Neuron (in vitro differentiated cells): ENCODE data around the gene SLAIN1.

Experiments used
- H2AFZ ChIP-seq: one replicate; pipeline ENCODE4 v1.6.1; 2013; ENCODE audit warnings: low read depth, mild to moderate bottlenecking, inconsistent platforms, low read length, moderate library complexity
- H3K27me3 ChIP-seq: one replicate; pipeline ENCODE4 v1.6.1; 2013; ENCODE audit warnings: low read length; ENCODE audit not compliant: insufficient read depth
- H3K36me3 ChIP-seq: one replicate; pipeline ENCODE4 v1.6.1; 2013; ENCODE audit warnings: low read length; ENCODE audit not compliant: insufficient read depth
- H3K4me1 ChIP-seq: one replicate; pipeline ENCODE4 v1.6.1; 2013; ENCODE audit warnings: low read length; ENCODE audit not compliant: insufficient read depth
- H3K4me3 ChIP-seq: 2 replicates; pipeline ENCODE4 v1.5.1; 2013; ENCODE audit warnings: mild to moderate bottlenecking, low read length, moderate library complexity
- H3K9me3 ChIP-seq: one replicate; pipeline ENCODE4 v1.6.1; 2013; ENCODE audit warnings: low read length

The SLAIN1 gene

DNA sequence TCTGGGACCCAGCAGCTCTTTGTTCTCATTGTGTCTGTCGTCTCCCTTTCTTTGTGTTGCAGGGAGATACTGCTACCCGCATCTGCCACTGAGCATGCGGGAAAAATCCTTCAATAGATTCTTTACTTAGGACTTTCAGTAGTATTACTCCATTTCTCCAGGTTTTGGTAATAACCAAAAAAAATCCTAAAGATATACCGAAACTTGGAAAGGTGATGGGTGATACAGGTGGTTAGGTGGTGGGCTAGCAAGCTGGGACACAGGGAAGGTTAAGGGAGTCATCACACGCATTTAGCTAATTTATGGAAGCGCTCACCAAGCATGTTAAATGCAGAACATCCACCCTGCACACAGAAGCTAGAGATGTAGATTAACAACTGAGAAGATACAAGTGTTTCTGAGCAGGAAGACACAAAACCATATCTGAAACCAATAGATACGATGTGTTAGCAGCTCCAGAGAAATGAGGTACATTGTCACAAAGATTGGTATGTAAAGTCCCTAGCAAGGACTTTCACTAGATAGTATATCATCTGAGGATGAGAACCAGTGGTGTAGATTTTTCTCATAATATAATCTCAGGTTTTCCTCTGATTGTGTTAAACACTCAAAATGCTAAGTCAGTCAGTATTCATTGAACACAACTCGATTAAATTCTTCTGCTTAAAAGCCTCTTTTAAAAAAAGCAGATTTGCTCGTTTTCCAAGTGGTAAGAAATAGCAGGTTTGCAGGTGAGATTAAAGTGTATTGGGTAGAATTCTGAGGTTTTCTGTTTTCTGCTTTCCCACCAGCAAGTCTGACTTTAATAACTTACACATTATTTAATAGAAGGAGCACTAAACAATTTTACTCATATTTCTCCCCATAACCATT is 1.2 kb upstream of the SLAIN1 start:
- Histone ChIP-seq H2AFZ (peak overlapping the region; percentile 68), H3K4me3 (peak overlapping the region; percentile 62), H3K9me3 (no peaks in the 10 kb centered on the region), H3K36me3 (no peaks in the 10 kb centered on the region), H3K4me1 (peaks cover 59% of the 10 kb centered on the region), H3K27me3 (no peaks in the 10 kb centered on the region)

DNA sequence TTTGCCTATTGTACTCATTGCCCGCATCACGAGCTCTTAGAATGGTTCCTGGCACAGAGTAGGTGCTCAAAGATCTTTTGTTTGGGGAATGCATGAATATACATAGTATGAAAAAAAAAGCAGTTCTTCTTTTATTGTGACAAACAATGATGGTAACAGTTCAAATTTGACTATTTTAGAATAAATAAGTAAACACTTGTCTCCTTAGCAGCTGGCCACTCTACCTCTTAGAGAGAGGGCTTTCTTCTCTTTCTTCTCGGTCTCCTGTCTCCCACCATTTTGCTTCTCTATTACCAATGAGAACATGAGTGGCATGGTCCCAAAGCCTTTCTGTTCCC is 639 bp upstream of the SLAIN1 start:
- Histone ChIP-seq H3K4me3 (peak overlapping the region; percentile 62), H2AFZ (peak overlapping the region; percentile 68), H3K9me3 (no peaks in the 10 kb centered on the region), H3K36me3 (no peaks in the 10 kb centered on the region), H3K27me3 (no peaks in the 10 kb centered on the region), H3K4me1 (peaks cover 59% of the 10 kb centered on the region)

DNA sequence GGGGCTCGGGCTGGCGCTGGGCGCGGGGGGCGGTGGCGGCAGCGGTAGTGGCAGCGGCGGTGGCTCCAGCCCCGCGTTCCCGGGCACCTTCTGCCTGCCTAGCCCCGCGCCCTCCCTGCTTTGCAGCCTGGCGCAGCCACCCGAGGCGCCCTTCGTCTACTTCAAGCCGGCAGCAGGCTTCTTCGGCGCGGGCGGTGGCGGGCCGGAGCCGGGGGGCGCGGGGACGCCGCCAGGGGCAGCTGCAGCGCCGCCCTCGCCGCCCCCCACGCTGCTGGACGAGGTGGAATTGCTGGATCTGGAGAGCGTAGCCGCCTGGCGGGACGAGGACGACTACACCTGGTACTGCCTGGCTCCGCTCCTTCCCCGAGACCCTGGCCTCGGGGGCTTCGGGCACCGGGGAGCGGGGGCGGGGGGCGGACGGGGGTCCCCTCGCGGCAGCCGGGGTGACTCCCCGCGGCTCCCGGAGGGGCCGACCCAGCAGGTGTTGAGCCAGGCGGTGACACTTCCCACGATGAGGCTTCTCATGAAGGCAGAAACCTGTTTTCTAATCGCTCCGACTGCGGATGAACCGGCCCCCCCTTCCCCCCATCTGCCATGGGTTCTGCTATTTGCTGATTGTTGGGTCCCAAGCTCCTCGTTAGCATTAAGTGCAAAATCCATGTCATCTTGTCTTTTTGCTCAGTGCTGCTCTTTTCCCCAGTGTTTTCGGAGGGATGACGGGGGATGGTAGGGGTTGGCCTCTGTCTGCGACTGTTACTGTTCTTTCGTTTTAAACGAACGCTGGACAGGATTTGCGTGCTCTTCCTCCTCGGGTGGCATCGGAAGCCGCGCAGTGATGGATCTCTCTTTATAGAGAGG is 943 bp downstream of the SLAIN1 start:
- H2AFZ ChIP-seq = no peak overlapping the region
- peaks cover 44% of the 10 kb centered on the region for H3K4me1 ChIP-seq
- H3K4me3 ChIP-seq = peak overlapping the region; percentile 87
- H3K36me3 ChIP-seq = no peaks in the 10 kb centered on the region
- H3K27me3 ChIP-seq = no peaks in the 10 kb centered on the region
- no peaks in the 10 kb centered on the region for H3K9me3 ChIP-seq

- no peak overlapping the region for H2AFZ ChIP-seq
- H3K9me3 ChIP-seq = no peaks in the 10 kb centered on the region
- peak overlapping the region; percentile 87 for H3K4me3 ChIP-seq
- H3K27me3 ChIP-seq = no peaks in the 10 kb centered on the region
- no peaks in the 10 kb centered on the region for H3K36me3 ChIP-seq
- peaks cover 40% of the 10 kb centered on the region for H3K4me1 ChIP-seq
Measured at GRCh38 chr13:77699059-77699680, 1.7 kb downstream of the SLAIN1 start.

GRCh38 chr13:77701305-77701704 is 3.8 kb downstream of the SLAIN1 start:
- Histone ChIP-seq H3K36me3 (peaks cover 3% of the 10 kb centered on the region), H3K27me3 (no peaks in the 10 kb centered on the region), H3K4me1 (peaks cover 24% of the 10 kb centered on the region), H3K9me3 (peaks cover 6% of the 10 kb centered on the region), H3K4me3 (peak overlapping the region; percentile 87), H2AFZ (no peak overlapping the region)

DNA sequence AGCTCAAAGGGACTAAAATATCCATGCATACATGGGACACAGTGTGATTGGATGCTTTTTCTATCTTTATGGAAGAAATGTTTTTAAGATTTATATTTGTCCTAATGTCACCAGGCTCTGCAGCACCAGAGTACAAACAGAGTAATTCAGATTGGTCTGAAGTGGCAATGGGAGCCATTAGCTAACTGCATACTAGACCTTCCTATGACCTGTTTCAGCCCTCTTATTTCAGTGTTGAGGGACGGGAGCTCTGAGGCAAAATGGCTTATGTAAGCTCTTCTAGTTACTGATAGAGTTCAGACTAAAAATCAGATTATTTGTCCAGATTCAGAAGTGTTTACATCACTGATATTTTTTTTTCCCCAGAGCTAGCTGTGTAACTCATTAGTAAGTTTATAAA is 4.9 kb downstream of the SLAIN1 start:
- H3K4me1 ChIP-seq = peaks cover 16% of the 10 kb centered on the region
- no peak overlapping the region for H2AFZ ChIP-seq
- H3K4me3 ChIP-seq = no peak overlapping the region
- H3K9me3 ChIP-seq = peaks cover 13% of the 10 kb centered on the region
- no peaks in the 10 kb centered on the region for H3K27me3 ChIP-seq
- peaks cover 12% of the 10 kb centered on the region for H3K36me3 ChIP-seq

DNA sequence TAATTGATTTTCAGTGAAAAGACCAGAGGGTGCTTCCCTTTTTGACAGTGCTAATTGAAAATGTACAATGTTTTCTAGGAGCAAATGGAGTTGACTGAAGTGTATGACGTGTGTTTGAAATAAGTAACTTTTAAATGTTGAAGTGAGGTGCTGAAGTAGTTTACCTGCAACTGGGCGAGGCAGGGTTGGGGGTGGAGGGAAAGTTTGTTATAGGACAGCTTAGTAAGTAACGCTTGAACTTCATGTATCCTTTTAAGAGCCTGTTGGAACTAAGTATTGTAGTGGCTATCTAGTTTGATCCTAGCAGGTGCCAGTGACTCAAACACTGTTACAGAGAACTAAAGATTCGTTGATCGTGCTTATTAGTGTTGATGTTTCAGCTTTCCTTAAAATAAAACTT is 5.9 kb downstream of the SLAIN1 start:
- Histone ChIP-seq H3K4me3 (no peak overlapping the region), H2AFZ (no peak overlapping the region), H3K27me3 (no peaks in the 10 kb centered on the region), H3K9me3 (peaks cover 23% of the 10 kb centered on the region), H3K36me3 (peaks cover 22% of the 10 kb centered on the region), H3K4me1 (peaks cover 16% of the 10 kb centered on the region)

DNA sequence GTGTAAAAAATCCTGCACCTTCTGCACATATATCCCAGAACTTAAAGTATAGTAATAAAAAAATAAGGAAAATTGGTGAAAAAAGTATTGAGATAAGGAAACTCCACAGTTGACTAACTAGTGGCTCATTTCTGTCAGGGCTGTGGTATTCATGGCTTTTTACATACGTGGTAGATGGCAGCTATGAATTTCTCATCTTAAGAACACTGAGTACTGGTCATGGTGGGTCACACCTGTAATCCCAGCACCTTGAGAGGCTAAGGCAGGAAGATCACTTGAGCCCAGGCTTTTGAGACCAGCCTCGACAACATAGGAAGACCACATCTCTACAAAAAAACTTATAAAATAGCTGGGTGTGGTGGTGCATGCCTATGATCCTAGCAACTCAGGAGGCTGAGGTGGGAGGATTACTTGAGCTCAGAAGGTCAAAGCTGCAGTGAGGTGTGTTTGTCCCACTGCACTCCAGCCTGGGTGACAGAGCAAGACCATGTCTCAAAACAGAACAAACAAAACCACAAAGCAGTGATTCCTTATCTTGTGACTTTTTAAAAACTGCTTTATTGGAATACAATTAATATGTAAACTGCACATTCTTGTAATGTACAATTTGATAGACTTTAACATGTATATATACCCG is 16.8 kb downstream of the SLAIN1 start:
- Histone ChIP-seq H2AFZ (no peak overlapping the region), H3K36me3 (peaks cover 5% of the 10 kb centered on the region), H3K9me3 (peaks cover 7% of the 10 kb centered on the region), H3K4me1 (no peaks in the 10 kb centered on the region), H3K27me3 (no peaks in the 10 kb centered on the region), H3K4me3 (no peak overlapping the region)

GRCh38 chr13:77715233-77715891 is 17.9 kb downstream of the SLAIN1 start:
- Histone ChIP-seq H3K36me3 (peaks cover 12% of the 10 kb centered on the region), H3K4me3 (no peak overlapping the region), H2AFZ (no peak overlapping the region), H3K9me3 (peaks cover 2% of the 10 kb centered on the region), H3K27me3 (no peaks in the 10 kb centered on the region), H3K4me1 (no peaks in the 10 kb centered on the region)

DNA sequence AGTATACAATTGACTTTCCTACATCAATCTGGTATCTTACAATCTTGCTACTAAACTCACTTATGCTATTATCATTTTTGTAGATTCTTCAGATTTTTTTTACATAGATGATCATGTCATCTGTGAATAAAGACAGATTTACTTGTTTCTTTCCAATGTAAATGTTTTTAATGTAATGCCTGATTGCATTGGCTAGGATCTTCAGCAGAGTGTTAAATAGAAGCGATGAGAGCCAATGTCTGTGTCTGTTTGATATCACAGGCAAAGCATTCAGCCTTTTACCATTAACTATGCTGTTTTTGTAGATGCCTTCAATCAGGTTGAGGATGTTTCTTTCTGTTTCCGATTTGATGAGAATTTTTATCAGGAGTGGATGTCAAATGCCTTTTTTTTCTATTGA is 19.2 kb downstream of the SLAIN1 start:
- H3K9me3 ChIP-seq = peaks cover 6% of the 10 kb centered on the region
- no peaks in the 10 kb centered on the region for H3K27me3 ChIP-seq
- H3K4me1 ChIP-seq = no peaks in the 10 kb centered on the region
- H3K36me3 ChIP-seq = peaks cover 25% of the 10 kb centered on the region
- no peak overlapping the region for H3K4me3 ChIP-seq
- no peak overlapping the region for H2AFZ ChIP-seq

DNA sequence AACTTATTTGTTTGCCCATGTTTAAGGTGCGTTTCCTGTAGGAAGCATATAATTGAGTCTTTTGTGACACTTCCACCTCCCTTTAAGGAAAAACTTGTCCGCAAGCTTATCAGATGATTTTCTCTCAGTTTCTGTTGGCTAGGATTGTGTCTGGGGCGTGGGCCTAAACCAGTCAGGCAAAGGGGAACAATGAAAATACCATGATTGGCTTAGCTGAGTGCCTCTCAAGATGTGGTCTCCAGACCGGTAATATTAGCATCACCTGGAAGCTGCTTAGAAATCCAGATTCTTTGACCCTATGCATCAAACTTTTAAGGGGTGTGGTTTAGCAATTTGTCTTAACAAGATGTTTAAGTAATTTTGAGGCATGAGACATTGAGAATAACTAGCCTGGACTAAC is 20.0 kb downstream of the SLAIN1 start:
- Histone ChIP-seq H3K27me3 (no peaks in the 10 kb centered on the region), H3K4me1 (no peaks in the 10 kb centered on the region), H3K9me3 (peaks cover 6% of the 10 kb centered on the region), H3K36me3 (peaks cover 31% of the 10 kb centered on the region), H3K4me3 (no peak overlapping the region), H2AFZ (no peak overlapping the region)

DNA sequence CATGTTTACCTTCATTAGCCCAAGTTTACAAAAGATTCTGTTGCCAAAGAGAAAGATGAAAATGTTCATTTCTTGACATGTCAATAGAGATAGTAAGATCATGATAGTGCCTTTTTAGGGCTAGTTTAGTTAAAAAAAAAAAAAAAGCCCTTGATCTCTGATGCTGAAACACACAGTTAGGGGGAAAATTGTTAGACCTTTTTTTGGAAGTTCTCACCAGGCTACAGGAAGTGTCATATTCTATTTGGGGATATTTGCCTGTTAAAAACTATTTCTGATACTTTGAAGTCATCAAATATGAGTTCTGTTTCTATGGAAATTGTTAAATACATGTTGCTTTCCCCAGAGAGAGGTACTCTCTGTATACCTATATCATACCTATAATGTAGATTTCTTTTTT is 21.6 kb downstream of the SLAIN1 start:
- Histone ChIP-seq H3K36me3 (peaks cover 47% of the 10 kb centered on the region), H3K4me1 (no peaks in the 10 kb centered on the region), H3K27me3 (no peaks in the 10 kb centered on the region), H3K4me3 (no peak overlapping the region), H3K9me3 (peaks cover 11% of the 10 kb centered on the region), H2AFZ (no peak overlapping the region)
